Esophagus muscularis mucosa (tissue), 4 donors: Measurements from ENCODE around the gene CYSLTR1. TPM values are rescaled to one million over a fixed set of nuclear protein-coding genes. Genes with fewer than 3 reads are reported as not detected.

Experiments used
- DNase-seq: peaks from one replicate; pipeline ENCODE4 v3.0.0-alpha.2; 2017; ENCODE audit errors: extremely low spot score
- H3K27ac ChIP-seq, 4 donors: fragments of 200-600 bp; sonication (generic); replicated peaks in 1 of 4; 1 replicate in 3 of 4; 2 replicates in 1 of 4; pipeline ENCODE4 v1.5.1; 2016 to 2019; ENCODE audit warnings: mild to moderate bottlenecking in 1 of 4
- H3K27me3 ChIP-seq, 4 donors: fragments of 200-600 bp; sonication (generic); one replicate each; pipeline versions ENCODE4 v1.5.1 to v1.6.0; 2016 to 2019
- H3K36me3 ChIP-seq, 4 donors: fragments of 200-600 bp; sonication (generic); one replicate each; pipeline ENCODE4 v1.5.1; 2016 to 2019
- H3K4me1 ChIP-seq, 4 donors: fragments of 200-600 bp; sonication (generic); one replicate each; pipeline ENCODE4 v1.5.1; 2016 to 2019
- H3K4me3 ChIP-seq, 4 donors: fragments of 200-600 bp; sonication (generic); 1 replicate in 2 of 4; 2 replicates in 2 of 4; pipeline ENCODE4 v1.5.1; 2016 to 2019; ENCODE audit warnings: mild to moderate bottlenecking in 4 of 4, moderate library complexity in 1 of 4
- H3K9me3 ChIP-seq, 4 donors: fragments of 200-600 bp; sonication (generic); 1 replicate in 3 of 4; 2 replicates in 1 of 4; pipeline ENCODE4 v1.5.1; 2016 to 2019
- EP300 ChIP-seq: sonication (generic); formaldehyde crosslinking; IDR thresholded peaks from one replicate; pipeline ENCODE4 v1.6.1; 2017; ENCODE audit warnings: antibody characterized with exemption
- POLR2A ChIP-seq: fragments of 450-650 bp; IDR thresholded peaks from one replicate; pipeline ENCODE4 v1.6.1; 2017; ENCODE audit warnings: antibody characterized with exemption, moderate library complexity, mild to moderate bottlenecking, low read depth
- POLR2AphosphoS5 ChIP-seq, 2 donors: sonication (generic); formaldehyde crosslinking; IDR thresholded peaks; one replicate each; pipeline ENCODE4 v1.6.1; 2017; ENCODE audit warnings: antibody characterized with exemption in 2 of 2
- WGBS: methylation state at CpG from one replicate; pipeline ENCODE4 v1.1.5; 2018; 5-methylcytosine and 5-hydroxymethylcytosine counted together
- intact Hi-C: fragments of 100-400 bp; cut with DNase I; formaldehyde crosslinking; loops from one replicate; pipeline ENCODE4 v1.15.1; 2023
- total RNA-seq, 4 donors: library from RNA; depleted of rRNA; stranded (reverse); fragments of >200 nt; gene quantifications; one replicate each; pipeline versions ENCODE4 v1.1.0 to v1.2.1, GENCODE V29; 2016
- TF ChIP-seq, protein P1 (sequence below), 3 experiments: fragments of 200-600 bp in 2 of 3; fragments of 450-650 bp in 1 of 3; sonication (generic) in 2 of 3; IDR thresholded peaks; one replicate each; pipeline ENCODE4 v1.5.1; 2017 to 2019; ENCODE audit warnings: antibody characterized with exemption in 3 of 3, mild to moderate bottlenecking in 2 of 3, moderate library complexity in 1 of 3

CYSLTR1 gene
- total RNA-seq, 4 donors from 2014 or later = 19.6 to 32.4 (median 25.5) TPM

DNA sequence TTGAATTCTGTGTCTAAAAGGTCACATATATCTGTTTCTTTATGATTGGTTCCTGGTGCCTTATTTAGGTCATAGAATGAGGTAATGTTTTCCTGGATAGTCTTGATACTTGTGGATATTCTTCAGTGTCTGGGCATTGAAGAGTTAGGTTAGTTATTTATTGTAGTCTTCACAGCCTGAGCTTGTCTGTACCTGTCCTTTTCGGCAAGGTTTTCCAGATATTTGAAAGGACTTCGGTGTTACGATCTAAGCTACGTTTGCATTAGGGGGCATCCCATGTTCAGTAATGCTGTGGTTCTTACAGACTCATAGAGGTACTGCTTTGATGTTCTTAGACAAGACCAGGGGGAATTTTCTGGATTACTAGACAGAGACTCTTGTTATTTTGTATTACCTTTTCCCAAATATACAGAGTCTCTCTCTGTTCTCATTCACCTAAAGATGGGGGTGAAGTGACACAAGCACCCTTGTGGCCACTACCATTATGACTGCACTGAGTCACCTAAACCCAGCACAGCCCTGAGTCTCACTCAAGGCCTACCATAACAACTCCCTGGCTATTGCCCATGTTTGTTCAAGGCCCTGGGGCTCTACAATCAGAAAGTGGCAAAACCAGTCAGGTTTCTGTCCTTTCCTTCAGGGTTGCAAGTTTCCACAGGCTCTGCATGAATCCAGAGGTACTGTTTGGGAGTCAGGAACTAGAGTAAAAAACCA lies 30.1 kb upstream of the CYSLTR1 start:
- H3K27ac ChIP-seq = no peak overlapping the region
- DNase-seq = no peak
- H3K36me3 ChIP-seq = no peaks in the 10 kb centered on the region
- H3K4me1 ChIP-seq = no peaks in the 10 kb centered on the region
- no peak overlapping the region for H3K4me3 ChIP-seq
- TF ChIP-seq POLR2AphosphoS5 (IDR thresholded peaks at IDR 0.05) = no peak
- no peak for TF ChIP-seq POLR2A
- TF ChIP-seq EP300 = no peak
- TF ChIP-seq, protein P1, sequence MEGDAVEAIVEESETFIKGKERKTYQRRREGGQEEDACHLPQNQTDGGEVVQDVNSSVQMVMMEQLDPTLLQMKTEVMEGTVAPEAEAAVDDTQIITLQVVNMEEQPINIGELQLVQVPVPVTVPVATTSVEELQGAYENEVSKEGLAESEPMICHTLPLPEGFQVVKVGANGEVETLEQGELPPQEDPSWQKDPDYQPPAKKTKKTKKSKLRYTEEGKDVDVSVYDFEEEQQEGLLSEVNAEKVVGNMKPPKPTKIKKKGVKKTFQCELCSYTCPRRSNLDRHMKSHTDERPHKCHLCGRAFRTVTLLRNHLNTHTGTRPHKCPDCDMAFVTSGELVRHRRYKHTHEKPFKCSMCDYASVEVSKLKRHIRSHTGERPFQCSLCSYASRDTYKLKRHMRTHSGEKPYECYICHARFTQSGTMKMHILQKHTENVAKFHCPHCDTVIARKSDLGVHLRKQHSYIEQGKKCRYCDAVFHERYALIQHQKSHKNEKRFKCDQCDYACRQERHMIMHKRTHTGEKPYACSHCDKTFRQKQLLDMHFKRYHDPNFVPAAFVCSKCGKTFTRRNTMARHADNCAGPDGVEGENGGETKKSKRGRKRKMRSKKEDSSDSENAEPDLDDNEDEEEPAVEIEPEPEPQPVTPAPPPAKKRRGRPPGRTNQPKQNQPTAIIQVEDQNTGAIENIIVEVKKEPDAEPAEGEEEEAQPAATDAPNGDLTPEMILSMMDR (IDR thresholded peaks at IDR 0.05) = no peak
- no peaks in the 10 kb centered on the region for H3K27me3 ChIP-seq
- WGBS = 91% methylated on average over 4 of the region's 4 CpGs
- no peaks in the 10 kb centered on the region for H3K9me3 ChIP-seq
- intact Hi-C loops = no loop called here

DNA sequence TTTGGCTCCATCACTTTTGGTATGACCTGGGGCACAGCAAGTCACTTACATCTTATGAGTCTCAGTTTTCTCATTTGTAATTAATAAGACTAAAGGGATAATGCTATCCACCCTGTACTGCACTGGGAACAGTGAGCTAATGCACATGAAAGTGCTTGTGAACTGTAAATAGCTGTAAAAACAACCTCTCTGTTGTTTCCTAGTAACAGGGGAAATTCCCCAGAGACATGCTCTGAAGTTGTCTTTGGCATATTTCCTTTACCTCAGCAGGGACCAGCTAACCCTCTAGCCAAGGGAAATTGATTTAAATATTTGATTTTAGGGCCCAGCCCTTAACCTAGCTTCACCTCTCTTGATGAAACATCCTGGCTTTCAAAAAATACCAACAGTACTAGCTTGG lies 6.1 kb upstream of the CYSLTR1 start:
- TF ChIP-seq, protein P1 (IDR thresholded peaks at IDR 0.05) = no peak
- TF ChIP-seq EP300 (no peak), POLR2AphosphoS5 (IDR thresholded peaks at IDR 0.05) (no peak), POLR2A (no peak)
- DNase-seq = no peak
- Histone ChIP-seq H3K4me1 (peaks cover 0 to 32% (median 21%) of the 10 kb centered on the region in 4 donors), H3K9me3 (no peaks in the 10 kb centered on the region), H3K36me3 (no peaks in the 10 kb centered on the region), H3K27ac (peak overlapping the region; percentile 18 to 41 (median 26)), H3K27me3 (no peaks in the 10 kb centered on the region), H3K4me3 (no peak overlapping the region)
- intact Hi-C loops = no loop called here

DNA sequence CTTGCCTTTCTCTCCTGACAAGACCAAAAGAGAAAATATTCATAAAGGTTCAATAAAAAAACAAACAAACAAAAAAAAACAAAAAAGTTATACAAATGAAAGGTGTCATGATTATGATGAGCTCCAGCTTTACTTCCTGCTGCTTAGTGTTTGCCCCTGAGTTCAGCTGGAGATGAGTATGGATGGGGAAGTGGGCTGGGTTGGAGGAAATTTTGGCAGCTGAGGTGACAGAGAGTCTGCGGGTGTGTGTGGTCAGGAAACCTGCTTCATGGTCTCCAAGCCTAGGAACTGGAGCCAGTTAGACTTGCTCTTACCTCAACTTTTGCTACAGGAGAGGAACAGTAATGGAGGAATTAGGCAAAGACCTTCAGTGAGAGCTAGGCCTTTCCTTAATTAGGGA lies 4.3 kb upstream of the CYSLTR1 start:
- DNase-seq = no peak

DNA sequence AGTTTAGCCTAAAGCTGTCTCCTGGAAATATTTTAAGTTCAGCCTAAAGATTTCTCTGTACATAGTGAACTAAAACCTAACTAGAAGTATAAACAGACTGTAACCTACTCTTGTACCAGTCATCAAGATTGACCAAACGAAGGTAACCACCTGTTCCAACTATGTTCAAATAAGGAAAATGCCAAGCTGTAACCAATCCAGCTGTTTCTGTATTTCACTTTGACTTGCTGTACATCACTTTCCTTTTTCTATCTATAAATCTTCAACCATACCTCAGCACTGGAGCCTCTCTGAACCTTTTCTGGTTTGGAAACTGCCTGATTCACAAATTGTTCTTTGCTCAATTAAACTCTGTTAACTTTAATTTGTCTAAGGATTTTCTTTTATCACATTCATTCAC lies 3.1 kb upstream of the CYSLTR1 start:
- Histone ChIP-seq H3K9me3 (no peaks in the 10 kb centered on the region), H3K27me3 (no peaks in the 10 kb centered on the region), H3K27ac (peak overlapping the region in 1 of 4 donors; percentile 14), H3K4me3 (no peak overlapping the region), H3K36me3 (no peaks in the 10 kb centered on the region), H3K4me1 (peaks cover 0 to 40% (median 25%) of the 10 kb centered on the region in 4 donors)
- no peak for DNase-seq
- TF ChIP-seq, protein P1 (IDR thresholded peaks at IDR 0.05) = no peak
- TF ChIP-seq POLR2AphosphoS5 (IDR thresholded peaks at IDR 0.05) (no peak), POLR2A (no peak), EP300 (no peak)
- 31% methylated on average over 1 of the region's 1 CpG for WGBS
- intact Hi-C loops = no loop called here

More for the DNA sequence above, 4.3 kb upstream of the CYSLTR1 start:
- H3K4me3 ChIP-seq = no peak overlapping the region
- intact Hi-C loops = no loop called here
- 63% methylated on average over 1 of the region's 1 CpG for WGBS
- H3K27me3 ChIP-seq = no peaks in the 10 kb centered on the region
- no peak overlapping the region for H3K27ac ChIP-seq
- H3K9me3 ChIP-seq = no peaks in the 10 kb centered on the region
- peaks cover 0 to 40% (median 25%) of the 10 kb centered on the region in 4 donors for H3K4me1 ChIP-seq
- no peaks in the 10 kb centered on the region for H3K36me3 ChIP-seq
- TF ChIP-seq EP300 = no peak
- TF ChIP-seq, protein P1 (IDR thresholded peaks at IDR 0.05) = no peak
- no peak for TF ChIP-seq POLR2AphosphoS5 (IDR thresholded peaks at IDR 0.05)
- TF ChIP-seq POLR2A = no peak
